Common myeloid progenitor, CD34-positive (primary cell): Measurements from ENCODE around the gene TTLL6.

Experiments used
- CTCF ChIA-PET: fragments of 350-600 bp; sonication (Branson Sonifier 250); formaldehyde crosslinking; loops from one replicate; lab custom pipeline; 2021; ENCODE audit warnings: antibody characterized with exemption; lab: Charles Lee
- POLR2A ChIA-PET: fragments of 350-600 bp; sonication (Branson Sonifier 250); formaldehyde crosslinking; loops from one replicate; lab custom pipeline; 2021; ENCODE audit warnings: antibody characterized with exemption; lab: Charles Lee
- DNase-seq, 3 donors: peaks; one replicate each; pipeline versions ENCODE4 v3.0.0 to v3.0.0-alpha.2; 2013
- H3K27ac ChIP-seq, 2 experiments: 1 replicate in 1 of 2; 2 replicates in 1 of 2; pipeline ENCODE4 v1.7.0; 2013; ENCODE audit warnings: inconsistent platforms in 2 of 2, low read length in 2 of 2, mild to moderate bottlenecking in 2 of 2, low read depth in 1 of 2, moderate library complexity in 1 of 2; ENCODE audit not compliant: severe bottlenecking in 2 of 2, insufficient read depth in 1 of 2, poor library complexity in 1 of 2
- H3K27me3 ChIP-seq, 5 experiments: replicated peaks in 2 of 5; 1 replicate in 3 of 5; 2 replicates in 2 of 5; pipeline versions ENCODE4 v1.6.1 to v1.7.0; 2013; ENCODE audit warnings: low read length in 4 of 5, mild to moderate bottlenecking in 2 of 5, moderate library complexity in 2 of 5, inconsistent platforms in 1 of 5; ENCODE audit not compliant: insufficient read depth in 5 of 5, control insufficient read depth in 4 of 5
- H3K36me3 ChIP-seq, 4 experiments: 1 replicate in 2 of 4; 2 replicates in 2 of 4; pipeline versions ENCODE4 v1.6.1 to v1.7.0; 2013; ENCODE audit warnings: low read length in 3 of 4, control low read depth in 1 of 4, mild to moderate bottlenecking in 1 of 4; ENCODE audit not compliant: control insufficient read depth in 4 of 4, insufficient read depth in 4 of 4
- H3K4me1 ChIP-seq, 4 experiments: 1 replicate in 3 of 4; 2 replicates in 1 of 4; pipeline versions ENCODE4 v1.6.1 to v1.7.1; 2013; ENCODE audit warnings: low read length in 3 of 4, mild to moderate bottlenecking in 3 of 4, control low read depth in 1 of 4, inconsistent platforms in 1 of 4, moderate library complexity in 1 of 4; ENCODE audit not compliant: control insufficient read depth in 4 of 4, insufficient read depth in 4 of 4; ENCODE audit errors: control extremely low read depth in 1 of 4
- H3K4me3 ChIP-seq, 7 experiments: 1 replicate in 4 of 7; 2 replicates in 3 of 7; pipeline versions ENCODE4 v1.5.1 to v1.7.0; 2013; ENCODE audit warnings: mild to moderate bottlenecking in 7 of 7, low read length in 6 of 7, moderate library complexity in 6 of 7, inconsistent platforms in 2 of 7, low read depth in 2 of 7, control low read depth in 1 of 7; ENCODE audit not compliant: insufficient read depth in 4 of 7, control insufficient read depth in 1 of 7; ENCODE audit errors: extremely low read depth in 1 of 7
- H3K9me3 ChIP-seq, 5 experiments: 1 replicate in 4 of 5; 2 replicates in 1 of 5; pipeline versions ENCODE4 v1.6.1 to v1.7.1; 2013; ENCODE audit warnings: low read length in 4 of 5, mild to moderate bottlenecking in 2 of 5, inconsistent platforms in 1 of 5, low read depth in 1 of 5, moderate library complexity in 1 of 5; ENCODE audit not compliant: control insufficient read depth in 4 of 5, insufficient read depth in 2 of 5; ENCODE audit errors: control extremely low read depth in 1 of 5
- WGBS: methylation state at CpG from one replicate; pipeline ENCODE4 v1.1.5; 2013; ENCODE audit not compliant: insufficient coverage; 5-methylcytosine and 5-hydroxymethylcytosine counted together

The TTLL6 gene

GRCh38 chr17:48735062-48735351, 82.0 kb downstream of the TTLL6 start:
- H3K9me3 ChIP-seq, result peaks cover 0 to 6% (median 0%) of the 10 kb centered on the region in 5 experiments
- H3K4me1 ChIP-seq, result peaks cover 0 to 4% (median 0%) of the 10 kb centered on the region in 4 experiments
- H3K4me3 ChIP-seq, result no peak overlapping the region
- no peak for DNase-seq
- CTCF ChIA-PET, result interaction anchor here (1.1 to 8.5 kb wide), 4 partner anchors 9 to 34 kb away, joined by 4 to 92 read pairs (median 7); partner anchors contain the start of genes PRAC1 and PRAC2
- H3K27ac ChIP-seq, result no peak overlapping the region
- POLR2A ChIA-PET, result interaction anchor here (1.2 kb wide), 3 partner anchors 10 to 17 kb away, joined by 3 to 6 read pairs (median 3); no protein-coding TSS in a partner anchor
- WGBS, result 0% methylated on average over 7 of the region's 7 CpGs
- H3K27me3 ChIP-seq, result peaks cover 36 to 100% (median 67%) of the 10 kb centered on the region in 5 experiments
- no peaks in the 10 kb centered on the region for H3K36me3 ChIP-seq

- ChIA-PET POLR2A (interaction anchor here (0.5 to 1.2 kb wide), 3 partner anchors 11 to 990 kb away, joined by 3 to 6 read pairs (median 3); no protein-coding TSS in a partner anchor), CTCF (interaction anchor here (1.1 to 8.5 kb wide), 4 partner anchors 9 to 35 kb away, joined by 4 to 92 read pairs (median 7); partner anchors contain the start of genes PRAC1 and PRAC2)
- no peak overlapping the region for H3K4me3 ChIP-seq
- peaks cover 0 to 6% (median 0%) of the 10 kb centered on the region in 5 experiments for H3K9me3 ChIP-seq
- WGBS, result 6% methylated on average over 11 of the region's 14 CpGs
- no peak for DNase-seq
- no peak overlapping the region for H3K27ac ChIP-seq
- no peaks in the 10 kb centered on the region for H3K36me3 ChIP-seq
- H3K4me1 ChIP-seq, result peaks cover 0 to 4% (median 0%) of the 10 kb centered on the region in 4 experiments
- H3K27me3 ChIP-seq, result peaks cover 42 to 100% (median 68%) of the 10 kb centered on the region in 5 experiments
These were observed 82.5 kb downstream of the TTLL6 start for GRCh38 chr17:48734333-48735061.

- ChIA-PET CTCF (interaction anchor here (1.1 to 8.5 kb wide), 6 partner anchors 10 to 55 kb away, joined by 4 to 92 read pairs (median 5); partner anchors contain the start of genes PRAC1 and PRAC2), POLR2A (interaction anchor here (1.2 kb wide), 1 partner anchor 12 kb away, joined by 3 read pairs; no protein-coding TSS in a partner anchor)
- WGBS, result 12% methylated on average over 17 of the region's 22 CpGs
These were observed 83.2 kb downstream of the TTLL6 start for GRCh38 chr17:48733632-48734328.

GRCh38 chr17:48732688-48733629, 84.1 kb downstream of the TTLL6 start:
- Histone ChIP-seq H3K4me1 (peaks cover 0 to 12% (median 4%) of the 10 kb centered on the region in 4 experiments), H3K36me3 (no peaks in the 10 kb centered on the region), H3K27ac (no peak overlapping the region), H3K27me3 (peaks cover 42 to 100% (median 66%) of the 10 kb centered on the region in 5 experiments), H3K4me3 (no peak overlapping the region), H3K9me3 (peaks cover 0 to 3% (median 0%) of the 10 kb centered on the region in 5 experiments)
- 7% methylated on average over 34 of the region's 50 CpGs for WGBS
- POLR2A ChIA-PET, result no interaction called here
- no peak for DNase-seq
- CTCF ChIA-PET, result interaction anchor here (1.0 to 8.5 kb wide), 6 partner anchors 10 to 58 kb away, joined by 4 to 92 read pairs (median 5); partner anchors contain the start of genes PRAC1 and PRAC2

More at GRCh38 chr17:48733632-48734328, 83.2 kb downstream of the TTLL6 start:
- Histone ChIP-seq H3K4me1 (peaks cover 0 to 6% (median under 1%) of the 10 kb centered on the region in 4 experiments), H3K27me3 (peaks cover 42 to 100% (median 69%) of the 10 kb centered on the region in 5 experiments), H3K4me3 (no peak overlapping the region), H3K9me3 (peaks cover 0 to 3% (median 0%) of the 10 kb centered on the region in 5 experiments), H3K36me3 (no peaks in the 10 kb centered on the region), H3K27ac (no peak overlapping the region)
- no peak for DNase-seq

GRCh38 chr17:48731355-48731754, 85.7 kb downstream of the TTLL6 start:
- CTCF ChIA-PET, result interaction anchor here (0.6 to 8.5 kb wide), 6 partner anchors 10 to 1299 kb away, joined by 3 to 92 read pairs (median 4); partner anchors contain the start of genes PRAC1 and PRAC2
- Histone ChIP-seq H3K9me3 (no peaks in the 10 kb centered on the region), H3K27me3 (peaks cover 47 to 100% (median 70%) of the 10 kb centered on the region in 5 experiments), H3K4me1 (peaks cover 0 to 12% (median 4%) of the 10 kb centered on the region in 4 experiments), H3K27ac (no peak overlapping the region), H3K4me3 (no peak overlapping the region), H3K36me3 (no peaks in the 10 kb centered on the region)
- no peak for DNase-seq
- POLR2A ChIA-PET, result no interaction called here

GRCh38 chr17:48730240-48730550, 86.8 kb downstream of the TTLL6 start:
- Histone ChIP-seq H3K4me1 (peaks cover 0 to 14% (median 4%) of the 10 kb centered on the region in 4 experiments), H3K27me3 (peaks cover 39 to 100% (median 73%) of the 10 kb centered on the region in 5 experiments), H3K4me3 (no peak overlapping the region), H3K27ac (no peak overlapping the region), H3K9me3 (no peaks in the 10 kb centered on the region), H3K36me3 (no peaks in the 10 kb centered on the region)
- CTCF ChIA-PET, result interaction anchor here (0.7 to 7.7 kb wide), 5 partner anchors 8 to 149 kb away, joined by 4 to 130 read pairs (median 7); no protein-coding TSS in a partner anchor
- POLR2A ChIA-PET, result no interaction called here
- WGBS, result 20% methylated on average over 1 of the region's 3 CpGs
- DNase-seq, result no peak
